Measurements from ENCODE around the gene LRRC43. TPM values are rescaled to one million over a fixed set of nuclear protein-coding genes. Genes with fewer than 3 reads are reported as not detected.

The LRRC43 gene
- total RNA-seq, 1 donor from 2014 or later = 0.24 TPM

DNA sequence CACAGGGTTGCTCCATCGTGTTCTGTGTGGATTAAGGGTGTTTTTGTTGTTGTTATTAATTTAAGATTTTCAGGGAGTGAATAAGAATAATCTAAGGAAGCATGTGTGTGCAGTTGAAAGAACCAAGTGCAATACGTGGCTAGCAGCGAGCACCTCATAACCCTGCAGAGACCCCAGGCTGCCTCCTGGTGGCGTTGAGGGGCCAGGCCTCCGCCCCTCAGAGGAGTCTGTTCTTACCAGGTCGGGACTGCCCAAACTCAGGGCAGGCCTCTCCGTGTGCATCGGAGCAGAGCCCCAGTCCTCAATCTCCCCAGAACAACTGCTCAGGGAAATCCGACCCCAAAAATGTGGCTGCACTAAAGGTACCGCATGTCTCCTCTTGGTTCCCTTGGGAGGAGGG is 45.7 kb upstream of the LRRC43 start:
- Histone ChIP-seq H3F3A (ENCODE audit: low read depth) (peaks cover 6% of the 10 kb centered on the region), H3K9me3 (ENCODE audit: low read depth) (no peaks in the 10 kb centered on the region), H3K9ac (no peak overlapping the region), H2AFZ (replicated peaks) (peak overlapping the region; percentile 36), H3K4me2 (peak overlapping the region; percentile 58), H3K79me2 (ENCODE audit: low read depth) (no peaks in the 10 kb centered on the region), H3K36me3 (no peaks in the 10 kb centered on the region), H3K27me3 (no peaks in the 10 kb centered on the region), H3K4me1 (peaks cover 9% of the 10 kb centered on the region), H3K27ac (no peak overlapping the region), H4K20me1 (ENCODE audit: low read depth) (no peaks in the 10 kb centered on the region), H3K4me3 (no peak overlapping the region)
- Mint-ChIP-seq H3K36me3 (peaks cover 18% of the 10 kb centered on the region), H3K4me1 (no peaks in the 10 kb centered on the region), H3K4me3 (no peak overlapping the region), H3K9me3 (no peaks in the 10 kb centered on the region), H3K27me3 (ENCODE audit: insufficient read depth, low read depth) (peaks cover 3% of the 10 kb centered on the region), H3K27ac (no peak overlapping the region)
- peak; percentile 79 for DNase-seq (ENCODE audit: low spot score)
- TF ChIP-seq, protein P1, sequence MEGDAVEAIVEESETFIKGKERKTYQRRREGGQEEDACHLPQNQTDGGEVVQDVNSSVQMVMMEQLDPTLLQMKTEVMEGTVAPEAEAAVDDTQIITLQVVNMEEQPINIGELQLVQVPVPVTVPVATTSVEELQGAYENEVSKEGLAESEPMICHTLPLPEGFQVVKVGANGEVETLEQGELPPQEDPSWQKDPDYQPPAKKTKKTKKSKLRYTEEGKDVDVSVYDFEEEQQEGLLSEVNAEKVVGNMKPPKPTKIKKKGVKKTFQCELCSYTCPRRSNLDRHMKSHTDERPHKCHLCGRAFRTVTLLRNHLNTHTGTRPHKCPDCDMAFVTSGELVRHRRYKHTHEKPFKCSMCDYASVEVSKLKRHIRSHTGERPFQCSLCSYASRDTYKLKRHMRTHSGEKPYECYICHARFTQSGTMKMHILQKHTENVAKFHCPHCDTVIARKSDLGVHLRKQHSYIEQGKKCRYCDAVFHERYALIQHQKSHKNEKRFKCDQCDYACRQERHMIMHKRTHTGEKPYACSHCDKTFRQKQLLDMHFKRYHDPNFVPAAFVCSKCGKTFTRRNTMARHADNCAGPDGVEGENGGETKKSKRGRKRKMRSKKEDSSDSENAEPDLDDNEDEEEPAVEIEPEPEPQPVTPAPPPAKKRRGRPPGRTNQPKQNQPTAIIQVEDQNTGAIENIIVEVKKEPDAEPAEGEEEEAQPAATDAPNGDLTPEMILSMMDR (IDR thresholded peaks at IDR 0.05) = peak; percentile 69
- TF ChIP-seq EZH2 (IDR thresholded peaks at IDR 0.05) = no peak
- TF ChIP-seq EZH2phosphoT487 (IDR thresholded peaks at IDR 0.05) = no peak

DNA sequence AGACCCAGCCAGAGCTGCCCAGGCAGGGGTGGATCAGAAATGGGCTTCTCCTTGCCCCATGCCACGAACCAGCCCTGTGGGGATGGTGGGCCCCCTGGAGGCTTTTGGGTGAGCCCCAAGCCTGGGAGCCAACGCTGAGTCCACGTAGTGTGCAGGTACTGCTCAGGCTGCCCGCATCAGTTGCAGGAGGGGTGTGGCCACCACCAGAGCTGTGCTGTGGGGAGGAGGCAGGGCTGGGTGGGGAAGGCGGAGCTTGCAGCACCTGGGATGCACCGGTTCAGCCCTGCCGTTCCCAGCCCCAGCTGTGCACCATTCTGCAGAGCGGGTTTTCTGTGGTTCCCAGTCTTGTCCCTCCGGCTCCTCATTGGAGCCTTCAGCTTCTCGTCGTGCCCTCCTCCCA is 45.2 kb upstream of the LRRC43 start:
- Histone ChIP-seq H3K4me2 (peak overlapping the region; percentile 58), H3K9ac (no peak overlapping the region), H3K4me3 (no peak overlapping the region), H4K20me1 (ENCODE audit: low read depth) (no peaks in the 10 kb centered on the region), H3K4me1 (peaks cover 9% of the 10 kb centered on the region), H3K36me3 (no peaks in the 10 kb centered on the region), H2AFZ (replicated peaks) (peak overlapping the region; percentile 36), H3K27me3 (no peaks in the 10 kb centered on the region), H3F3A (ENCODE audit: low read depth) (peaks cover 6% of the 10 kb centered on the region), H3K9me3 (ENCODE audit: low read depth) (no peaks in the 10 kb centered on the region), H3K27ac (no peak overlapping the region), H3K79me2 (ENCODE audit: low read depth) (no peaks in the 10 kb centered on the region)
- H3K4me3 Mint-ChIP-seq = no peak overlapping the region
- peaks cover 21% of the 10 kb centered on the region for H3K36me3 Mint-ChIP-seq
- H3K4me1 Mint-ChIP-seq = no peaks in the 10 kb centered on the region
- DNase-seq (ENCODE audit: low spot score) = peak; percentile 64
- no peaks in the 10 kb centered on the region for H3K9me3 Mint-ChIP-seq
- H3K27ac Mint-ChIP-seq = no peak overlapping the region
- H3K27me3 Mint-ChIP-seq (ENCODE audit: insufficient read depth, low read depth) = peaks cover 3% of the 10 kb centered on the region
- TF ChIP-seq EZH2phosphoT487 (IDR thresholded peaks at IDR 0.05) (no peak), EZH2 (IDR thresholded peaks at IDR 0.05) (no peak)
- TF ChIP-seq, protein P1 (IDR thresholded peaks at IDR 0.05) = no peak

DNA sequence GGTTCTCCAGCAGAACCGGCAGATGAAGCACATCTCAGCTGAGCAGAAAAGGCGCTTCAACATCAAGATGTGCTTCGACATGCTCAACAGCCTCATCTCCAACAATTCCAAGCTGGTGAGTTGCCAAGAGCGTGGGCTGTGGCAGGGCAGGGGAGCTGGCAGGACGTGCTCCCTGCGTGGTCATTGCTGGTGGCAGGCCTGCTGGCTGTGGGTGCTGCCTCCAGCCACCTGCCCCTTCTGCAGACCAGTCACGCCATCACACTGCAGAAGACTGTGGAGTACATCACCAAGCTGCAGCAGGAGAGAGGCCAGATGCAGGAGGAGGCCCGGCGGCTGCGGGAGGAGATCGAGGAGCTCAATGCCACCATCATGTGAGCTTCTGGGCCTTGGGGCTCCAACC is 44.7 kb upstream of the LRRC43 start:
- Histone ChIP-seq H4K20me1 (ENCODE audit: low read depth) (no peaks in the 10 kb centered on the region), H2AFZ (replicated peaks) (peak overlapping the region; percentile 36), H3F3A (ENCODE audit: low read depth) (peaks cover 6% of the 10 kb centered on the region), H3K27me3 (no peaks in the 10 kb centered on the region), H3K79me2 (ENCODE audit: low read depth) (no peaks in the 10 kb centered on the region), H3K9me3 (ENCODE audit: low read depth) (no peaks in the 10 kb centered on the region), H3K36me3 (no peaks in the 10 kb centered on the region), H3K4me1 (peaks cover 9% of the 10 kb centered on the region), H3K4me2 (no peak overlapping the region), H3K27ac (no peak overlapping the region), H3K9ac (no peak overlapping the region), H3K4me3 (no peak overlapping the region)
- peaks cover 24% of the 10 kb centered on the region for H3K36me3 Mint-ChIP-seq
- H3K27ac Mint-ChIP-seq = no peak overlapping the region
- no peaks in the 10 kb centered on the region for H3K4me1 Mint-ChIP-seq
- H3K9me3 Mint-ChIP-seq = no peaks in the 10 kb centered on the region
- no peak overlapping the region for H3K4me3 Mint-ChIP-seq
- no peak for DNase-seq (ENCODE audit: low spot score)
- TF ChIP-seq, protein P1 (IDR thresholded peaks at IDR 0.05) = no peak
- TF ChIP-seq EZH2 (IDR thresholded peaks at IDR 0.05) (no peak), EZH2phosphoT487 (IDR thresholded peaks at IDR 0.05) (no peak)
- peaks cover 3% of the 10 kb centered on the region for H3K27me3 Mint-ChIP-seq (ENCODE audit: insufficient read depth, low read depth)

Data from neural progenitor cell (in vitro differentiated cells).